OCI-LY3 (cell line): ENCODE data around the gene CAMSAP2.
"Not testable (repeated sequence)": the region's sequence is repeated elsewhere in the genome, so short reads cannot be mapped to it uniquely, and the experiment has no call there.

Source experiments
- EZH2phosphoT487 ChIP-seq: fragments of 200-600 bp; shearing (Covaris generic); IDR thresholded peaks from 2 replicates; pipeline ENCODE4 v1.6.1; 2018; ENCODE audit warnings: antibody characterized with exemption, mixed run types, low read depth
- TF ChIP-seq, protein P1 (sequence below): fragments of 200-600, 300-600 bp; sonication (generic); IDR thresholded peaks from 2 replicates; pipeline ENCODE4 v1.5.1; 2014; ENCODE audit warnings: antibody characterized with exemption, low read length, low read depth

DNA sequence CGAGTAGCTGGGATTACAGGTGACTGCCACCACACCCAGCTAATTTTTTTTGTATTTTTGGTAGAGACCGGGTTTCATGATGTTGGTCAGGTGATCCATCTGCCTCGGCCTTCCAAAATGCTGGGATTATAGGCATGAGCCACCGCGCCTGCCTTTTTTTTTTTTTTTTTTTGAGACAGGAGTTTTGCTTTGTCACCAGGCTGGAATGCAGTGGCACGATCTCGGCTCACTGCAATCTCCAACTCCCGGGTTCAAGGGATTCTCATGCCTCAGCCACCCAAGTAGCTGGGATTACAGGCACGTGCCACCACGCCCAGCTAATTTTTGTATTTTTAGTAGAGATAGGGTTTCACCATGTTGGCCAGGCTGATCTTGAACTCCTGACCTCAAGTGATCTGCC, 12.1 kb downstream of the CAMSAP2 start:
- TF ChIP-seq, protein P1, sequence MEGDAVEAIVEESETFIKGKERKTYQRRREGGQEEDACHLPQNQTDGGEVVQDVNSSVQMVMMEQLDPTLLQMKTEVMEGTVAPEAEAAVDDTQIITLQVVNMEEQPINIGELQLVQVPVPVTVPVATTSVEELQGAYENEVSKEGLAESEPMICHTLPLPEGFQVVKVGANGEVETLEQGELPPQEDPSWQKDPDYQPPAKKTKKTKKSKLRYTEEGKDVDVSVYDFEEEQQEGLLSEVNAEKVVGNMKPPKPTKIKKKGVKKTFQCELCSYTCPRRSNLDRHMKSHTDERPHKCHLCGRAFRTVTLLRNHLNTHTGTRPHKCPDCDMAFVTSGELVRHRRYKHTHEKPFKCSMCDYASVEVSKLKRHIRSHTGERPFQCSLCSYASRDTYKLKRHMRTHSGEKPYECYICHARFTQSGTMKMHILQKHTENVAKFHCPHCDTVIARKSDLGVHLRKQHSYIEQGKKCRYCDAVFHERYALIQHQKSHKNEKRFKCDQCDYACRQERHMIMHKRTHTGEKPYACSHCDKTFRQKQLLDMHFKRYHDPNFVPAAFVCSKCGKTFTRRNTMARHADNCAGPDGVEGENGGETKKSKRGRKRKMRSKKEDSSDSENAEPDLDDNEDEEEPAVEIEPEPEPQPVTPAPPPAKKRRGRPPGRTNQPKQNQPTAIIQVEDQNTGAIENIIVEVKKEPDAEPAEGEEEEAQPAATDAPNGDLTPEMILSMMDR = not testable (repeated sequence)
- TF ChIP-seq EZH2phosphoT487 = not testable (repeated sequence)
